Measurements from ENCODE around the gene SLC43A3. TPM values are rescaled to one million over a fixed set of nuclear protein-coding genes. Genes with fewer than 3 reads are reported as not detected.

Gene SLC43A3
- total RNA-seq, 3 donors from 2014 or later: 104 to 130 (median 105) TPM

DNA sequence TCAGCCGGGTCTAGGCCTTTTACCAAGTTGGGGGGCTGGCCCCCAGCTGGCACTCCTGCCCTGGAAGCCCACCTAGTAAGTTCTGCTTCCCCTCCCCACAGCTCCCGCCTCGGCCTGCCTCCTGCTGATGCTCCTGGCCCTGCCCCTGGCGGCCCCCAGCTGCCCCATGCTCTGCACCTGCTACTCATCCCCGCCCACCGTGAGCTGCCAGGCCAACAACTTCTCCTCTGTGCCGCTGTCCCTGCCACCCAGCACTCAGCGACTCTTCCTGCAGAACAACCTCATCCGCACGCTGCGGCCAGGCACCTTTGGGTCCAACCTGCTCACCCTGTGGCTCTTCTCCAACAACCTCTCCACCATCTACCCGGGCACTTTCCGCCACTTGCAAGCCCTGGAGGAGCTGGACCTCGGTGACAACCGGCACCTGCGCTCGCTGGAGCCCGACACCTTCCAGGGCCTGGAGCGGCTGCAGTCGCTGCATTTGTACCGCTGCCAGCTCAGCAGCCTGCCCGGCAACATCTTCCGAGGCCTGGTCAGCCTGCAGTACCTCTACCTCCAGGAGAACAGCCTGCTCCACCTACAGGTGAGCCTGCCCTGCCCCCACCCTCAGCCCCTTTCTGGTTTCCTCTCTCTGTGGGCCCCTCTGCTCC is 40.7 kb upstream of the SLC43A3 start:
- H3K36me3 ChIP-seq: no peaks in the 10 kb centered on the region
- intact Hi-C loops (cut with DNase I; ENCODE audit: low total_unique reads): no loop called here
- no peaks in the 10 kb centered on the region for H3K4me1 ChIP-seq
- no peak for TF ChIP-seq POLR2AphosphoS5 (IDR thresholded peaks at IDR 0.05)
- TF ChIP-seq POLR2A (IDR thresholded peaks at IDR 0.05): no peak
- TF ChIP-seq, protein P1, sequence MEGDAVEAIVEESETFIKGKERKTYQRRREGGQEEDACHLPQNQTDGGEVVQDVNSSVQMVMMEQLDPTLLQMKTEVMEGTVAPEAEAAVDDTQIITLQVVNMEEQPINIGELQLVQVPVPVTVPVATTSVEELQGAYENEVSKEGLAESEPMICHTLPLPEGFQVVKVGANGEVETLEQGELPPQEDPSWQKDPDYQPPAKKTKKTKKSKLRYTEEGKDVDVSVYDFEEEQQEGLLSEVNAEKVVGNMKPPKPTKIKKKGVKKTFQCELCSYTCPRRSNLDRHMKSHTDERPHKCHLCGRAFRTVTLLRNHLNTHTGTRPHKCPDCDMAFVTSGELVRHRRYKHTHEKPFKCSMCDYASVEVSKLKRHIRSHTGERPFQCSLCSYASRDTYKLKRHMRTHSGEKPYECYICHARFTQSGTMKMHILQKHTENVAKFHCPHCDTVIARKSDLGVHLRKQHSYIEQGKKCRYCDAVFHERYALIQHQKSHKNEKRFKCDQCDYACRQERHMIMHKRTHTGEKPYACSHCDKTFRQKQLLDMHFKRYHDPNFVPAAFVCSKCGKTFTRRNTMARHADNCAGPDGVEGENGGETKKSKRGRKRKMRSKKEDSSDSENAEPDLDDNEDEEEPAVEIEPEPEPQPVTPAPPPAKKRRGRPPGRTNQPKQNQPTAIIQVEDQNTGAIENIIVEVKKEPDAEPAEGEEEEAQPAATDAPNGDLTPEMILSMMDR (IDR thresholded peaks at IDR 0.05): no peak
- no peak for DNase-seq (ENCODE audit: low spot score in 2 of 2)
- H3K9me3 ChIP-seq: no peaks in the 10 kb centered on the region
- H3K27ac ChIP-seq: no peak overlapping the region
- no peaks in the 10 kb centered on the region for H3K27me3 ChIP-seq
- H3K4me3 ChIP-seq: no peak overlapping the region

DNA sequence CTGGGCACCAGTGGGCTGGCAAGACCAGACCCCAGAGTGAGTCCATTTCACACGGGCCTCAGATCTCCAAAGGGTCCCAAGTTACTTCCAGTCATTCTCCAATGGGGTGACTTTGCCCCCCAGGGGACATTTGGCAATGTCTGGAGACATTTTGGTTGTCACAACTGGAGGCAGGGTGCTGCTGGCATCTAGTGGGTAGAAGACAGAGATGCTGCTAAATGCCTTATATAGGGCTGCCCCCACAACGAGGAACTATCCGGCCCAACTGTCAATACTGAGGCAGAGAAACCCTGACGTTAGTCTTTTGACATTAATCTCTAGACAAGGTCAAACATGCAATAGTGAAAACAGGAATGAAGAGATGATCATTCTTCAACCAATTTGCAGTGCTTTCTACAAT is 39.8 kb upstream of the SLC43A3 start:
- no peaks in the 10 kb centered on the region for H3K27me3 ChIP-seq
- no peaks in the 10 kb centered on the region for H3K4me1 ChIP-seq
- no peaks in the 10 kb centered on the region for H3K36me3 ChIP-seq
- TF ChIP-seq, protein P1 (IDR thresholded peaks at IDR 0.05): no peak
- no peak for TF ChIP-seq POLR2A (IDR thresholded peaks at IDR 0.05)
- TF ChIP-seq POLR2AphosphoS5 (IDR thresholded peaks at IDR 0.05): no peak
- no peak overlapping the region for H3K4me3 ChIP-seq
- no peaks in the 10 kb centered on the region for H3K9me3 ChIP-seq
- intact Hi-C loops (cut with DNase I; ENCODE audit: low total_unique reads): no loop called here
- no peak for DNase-seq (ENCODE audit: low spot score in 2 of 2)
- no peak overlapping the region for H3K27ac ChIP-seq

DNA sequence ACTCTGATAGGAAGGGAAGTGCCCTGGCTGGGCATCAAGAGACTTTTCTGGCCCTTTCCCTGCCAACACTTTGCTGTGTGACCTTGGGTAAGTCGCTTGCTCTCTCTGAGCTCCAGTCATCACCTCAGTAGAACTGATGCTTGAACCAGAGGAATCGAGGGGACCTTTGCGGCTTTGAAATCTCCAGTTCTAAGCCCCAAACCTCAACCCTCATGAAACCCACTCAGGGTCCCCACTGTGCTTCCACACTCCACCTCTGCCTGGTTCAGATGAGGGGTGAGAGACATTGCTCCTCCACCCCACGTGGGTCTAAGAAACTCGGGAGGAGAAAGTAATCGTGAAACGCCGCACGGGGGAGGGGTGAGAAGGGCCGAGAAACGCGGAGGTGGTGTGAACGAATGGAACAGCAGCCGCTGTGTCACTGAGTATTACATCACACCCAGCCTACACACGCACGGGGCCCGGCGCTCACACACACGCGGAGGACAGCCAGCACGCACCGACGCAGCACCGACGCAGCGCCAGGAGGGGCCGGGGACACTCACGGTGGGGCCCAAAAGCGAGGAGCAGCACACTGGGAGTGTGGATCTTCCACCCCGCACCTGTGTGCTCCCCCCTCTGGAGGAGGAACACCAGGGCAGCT is 37.7 kb upstream of the SLC43A3 start:
- DNase-seq (ENCODE audit: low spot score in 2 of 2): no peak
- TF ChIP-seq, protein P1 (IDR thresholded peaks at IDR 0.05): no peak
- no peak for TF ChIP-seq POLR2A (IDR thresholded peaks at IDR 0.05)
- TF ChIP-seq POLR2AphosphoS5 (IDR thresholded peaks at IDR 0.05): no peak
- Histone ChIP-seq H3K4me1 (peaks cover 0 to 4% of the 10 kb centered on the region in 2 donors), H3K27ac (no peak overlapping the region), H3K9me3 (no peaks in the 10 kb centered on the region), H3K4me3 (no peak overlapping the region), H3K36me3 (no peaks in the 10 kb centered on the region), H3K27me3 (peaks cover 0 to 2% of the 10 kb centered on the region in 2 donors)
- intact Hi-C loops (cut with DNase I; ENCODE audit: low total_unique reads): no loop called here

GRCh38 chr11:57463671-57464538 is 37.0 kb upstream of the SLC43A3 start:
- Histone ChIP-seq H3K27ac (no peak overlapping the region), H3K4me1 (peaks cover 0 to 12% of the 10 kb centered on the region in 2 donors), H3K36me3 (no peaks in the 10 kb centered on the region), H3K9me3 (no peaks in the 10 kb centered on the region), H3K27me3 (peaks cover 0 to 9% of the 10 kb centered on the region in 2 donors), H3K4me3 (no peak overlapping the region)
- TF ChIP-seq, protein P1 (IDR thresholded peaks at IDR 0.05): no peak
- TF ChIP-seq POLR2A (IDR thresholded peaks at IDR 0.05): no peak
- TF ChIP-seq POLR2AphosphoS5 (IDR thresholded peaks at IDR 0.05): no peak
- intact Hi-C loops (cut with DNase I; ENCODE audit: low total_unique reads): no loop called here
- DNase-seq (ENCODE audit: low spot score in 2 of 2): no peak
